Hepatocyte (in vitro differentiated cells): ENCODE results near the gene IRF2BPL. TPM values are rescaled to one million over a fixed set of nuclear protein-coding genes. Genes with fewer than 3 reads are reported as not detected.

Experiments
- DNase-seq: peaks from one replicate; pipeline ENCODE4 v3.0.0-alpha.2; 2016; ENCODE audit warnings: low spot score
- H2AFZ ChIP-seq: fragments of 200-600 bp; sonication (generic); 2 replicates; pipeline ENCODE4 v1.6.0; 2016; ENCODE audit warnings: antibody characterized with exemption, mild to moderate bottlenecking
- H3K27ac ChIP-seq: fragments of 200-600 bp; sonication (generic); 2 replicates; pipeline ENCODE4 v1.5.1; 2016; ENCODE audit warnings: mild to moderate bottlenecking
- H3K27me3 ChIP-seq: fragments of 200-600 bp; sonication (generic); 2 replicates; pipeline ENCODE4 v1.6.1; 2016
- H3K36me3 ChIP-seq: fragments of 200-600 bp; sonication (generic); replicated peaks from 2 replicates; pipeline ENCODE4 v1.5.1; 2016; ENCODE audit warnings: low read depth; ENCODE audit not compliant: insufficient read depth
- H3K4me1 ChIP-seq: fragments of 200-600 bp; sonication (generic); 2 replicates; pipeline ENCODE4 v1.5.1; 2016; ENCODE audit warnings: mild to moderate bottlenecking, moderate library complexity; ENCODE audit not compliant: insufficient read depth
- H3K4me2 ChIP-seq: fragments of 200-600 bp; sonication (generic); 2 replicates; pipeline ENCODE4 v1.6.0; 2016
- H3K4me3 ChIP-seq: fragments of 200-600 bp; sonication (generic); 2 replicates; pipeline ENCODE4 v1.5.1; 2016; ENCODE audit warnings: mild to moderate bottlenecking
- H3K79me2 ChIP-seq: fragments of 200-600 bp; sonication (generic); 2 replicates; pipeline ENCODE4 v1.6.0; 2017; ENCODE audit warnings: mild to moderate bottlenecking
- H3K9me2 ChIP-seq: fragments of 200-600 bp; sonication (generic); replicated peaks from 2 replicates; pipeline ENCODE4 v1.6.0; 2017; ENCODE audit warnings: mild to moderate bottlenecking; ENCODE audit not compliant: insufficient read depth
- H3K9me3 ChIP-seq: fragments of 200-600 bp; sonication (generic); 2 replicates; pipeline ENCODE4 v1.5.1; 2016; ENCODE audit warnings: low read depth, mild to moderate bottlenecking
- H4K20me1 ChIP-seq: fragments of 200-600 bp; sonication (generic); 2 replicates; pipeline ENCODE4 v1.6.0; 2016; ENCODE audit warnings: mild to moderate bottlenecking; ENCODE audit not compliant: insufficient read depth, poor library complexity, severe bottlenecking
- EZH2 ChIP-seq: fragments of 200-600 bp; sonication (generic); IDR thresholded peaks from 2 replicates; pipeline ENCODE4 v1.6.1; 2016; ENCODE audit warnings: antibody characterized with exemption, mild to moderate bottlenecking, borderline replicate concordance
- EZH2phosphoT487 ChIP-seq: fragments of 200-600 bp; sonication (generic); IDR thresholded peaks from one replicate; pipeline ENCODE4 v1.6.1; 2018; ENCODE audit warnings: antibody characterized with exemption, mild to moderate bottlenecking, low read depth, moderate library complexity; ENCODE audit not compliant: unreplicated experiment, severe bottlenecking
- WGBS: methylation state at CpG from one replicate; pipeline ENCODE4 v1.1.6; 2016; ENCODE audit warnings: low lambda C conversion rate; ENCODE audit errors: missing lambda C conversion rate; 5-methylcytosine and 5-hydroxymethylcytosine counted together
- polyA plus RNA-seq: library from polyadenylated mRNA; unstranded; fragments of >200 nt; fragmentation: Nextera tagmentation; extraction: Ambion mirVana; gene quantifications from 2 replicates; pipeline ENCODE4 v1.2.1, GENCODE V29; 2016
- total RNA-seq: library from RNA; depleted of rRNA; stranded (reverse); fragments of >200 nt; gene quantifications from 2 replicates; pipeline ENCODE4 v1.2.3, GENCODE V29; 2014
- TF ChIP-seq, protein P1 (sequence below): fragments of 200-600 bp; sonication (generic); IDR thresholded peaks from 2 replicates; pipeline ENCODE4 v1.5.1; 2016; ENCODE audit warnings: antibody characterized with exemption, mild to moderate bottlenecking; ENCODE audit not compliant: poor library complexity

Gene IRF2BPL
- total and polyA plus RNA-seq, 2 experiments from 2014 or later = 34.5 to 52.1 TPM

GRCh38 chr14:77043177-77043983, 14.9 kb upstream of the IRF2BPL start:
- H4K20me1 ChIP-seq = no peaks in the 10 kb centered on the region
- H3K36me3 ChIP-seq = no peaks in the 10 kb centered on the region
- WGBS = 47% methylated on average over 10 of the region's 10 CpGs
- TF ChIP-seq EZH2phosphoT487 (no peak), EZH2 (no peak)
- TF ChIP-seq, protein P1, sequence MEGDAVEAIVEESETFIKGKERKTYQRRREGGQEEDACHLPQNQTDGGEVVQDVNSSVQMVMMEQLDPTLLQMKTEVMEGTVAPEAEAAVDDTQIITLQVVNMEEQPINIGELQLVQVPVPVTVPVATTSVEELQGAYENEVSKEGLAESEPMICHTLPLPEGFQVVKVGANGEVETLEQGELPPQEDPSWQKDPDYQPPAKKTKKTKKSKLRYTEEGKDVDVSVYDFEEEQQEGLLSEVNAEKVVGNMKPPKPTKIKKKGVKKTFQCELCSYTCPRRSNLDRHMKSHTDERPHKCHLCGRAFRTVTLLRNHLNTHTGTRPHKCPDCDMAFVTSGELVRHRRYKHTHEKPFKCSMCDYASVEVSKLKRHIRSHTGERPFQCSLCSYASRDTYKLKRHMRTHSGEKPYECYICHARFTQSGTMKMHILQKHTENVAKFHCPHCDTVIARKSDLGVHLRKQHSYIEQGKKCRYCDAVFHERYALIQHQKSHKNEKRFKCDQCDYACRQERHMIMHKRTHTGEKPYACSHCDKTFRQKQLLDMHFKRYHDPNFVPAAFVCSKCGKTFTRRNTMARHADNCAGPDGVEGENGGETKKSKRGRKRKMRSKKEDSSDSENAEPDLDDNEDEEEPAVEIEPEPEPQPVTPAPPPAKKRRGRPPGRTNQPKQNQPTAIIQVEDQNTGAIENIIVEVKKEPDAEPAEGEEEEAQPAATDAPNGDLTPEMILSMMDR = no peak
- H3K9me2 ChIP-seq = no peaks in the 10 kb centered on the region
- no peak overlapping the region for H3K4me3 ChIP-seq
- peak overlapping the region; percentile 74 for H3K4me2 ChIP-seq
- H3K4me1 ChIP-seq = peaks cover 63% of the 10 kb centered on the region
- no peak for DNase-seq
- H3K79me2 ChIP-seq = no peaks in the 10 kb centered on the region
- no peaks in the 10 kb centered on the region for H3K27me3 ChIP-seq
- no peak overlapping the region for H2AFZ ChIP-seq
- no peaks in the 10 kb centered on the region for H3K9me3 ChIP-seq
- H3K27ac ChIP-seq = peak overlapping the region; percentile 96

DNA sequence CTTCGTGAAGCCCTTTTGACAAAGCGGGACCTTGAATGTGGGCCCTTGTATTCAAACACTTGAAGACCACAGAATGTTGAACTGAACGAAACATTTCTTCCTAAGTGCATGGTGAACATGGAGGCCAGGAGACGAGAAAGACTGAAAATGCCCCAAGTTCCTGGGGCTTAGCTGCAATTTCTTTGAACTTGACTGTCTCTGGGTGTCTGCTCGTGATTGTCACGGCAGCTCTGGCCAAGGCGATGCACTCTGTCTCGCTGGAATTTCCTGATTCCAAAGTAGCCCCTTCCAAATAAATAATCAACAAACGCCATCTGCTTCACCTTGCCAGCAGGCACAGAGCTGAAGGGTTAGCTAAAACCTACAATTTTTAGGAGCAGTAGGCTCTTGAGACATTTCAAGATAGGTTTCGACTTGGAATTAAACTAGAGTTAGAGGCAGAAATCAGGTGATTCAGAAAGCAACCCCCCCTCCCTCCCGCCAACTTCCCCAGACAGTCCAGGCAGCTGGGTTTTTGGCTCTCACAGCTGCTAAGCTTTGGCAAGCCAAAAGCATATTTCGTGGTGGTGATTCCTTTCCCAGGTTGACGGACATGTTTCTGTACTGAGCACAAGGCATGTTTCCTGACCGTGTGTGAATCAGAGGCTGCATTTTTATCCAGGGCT, 13.5 kb upstream of the IRF2BPL start:
- Histone ChIP-seq H3K27me3 (no peaks in the 10 kb centered on the region), H3K4me1 (peaks cover 77% of the 10 kb centered on the region), H3K36me3 (no peaks in the 10 kb centered on the region), H3K9me3 (no peaks in the 10 kb centered on the region), H2AFZ (no peak overlapping the region), H3K4me3 (no peak overlapping the region), H3K4me2 (peak overlapping the region; percentile 74), H4K20me1 (no peaks in the 10 kb centered on the region), H3K27ac (peak overlapping the region; percentile 96), H3K9me2 (no peaks in the 10 kb centered on the region), H3K79me2 (no peaks in the 10 kb centered on the region)
- 47% methylated on average over 14 of the region's 14 CpGs for WGBS
- TF ChIP-seq EZH2 = no peak
- DNase-seq = peak; percentile 59

GRCh38 chr14:77040741-77041653, 12.5 kb upstream of the IRF2BPL start:
- H3K27me3 ChIP-seq = no peaks in the 10 kb centered on the region
- H3K36me3 ChIP-seq = no peaks in the 10 kb centered on the region
- H3K9me3 ChIP-seq = no peaks in the 10 kb centered on the region
- no peaks in the 10 kb centered on the region for H3K79me2 ChIP-seq
- H3K4me3 ChIP-seq = no peak overlapping the region
- peaks cover 83% of the 10 kb centered on the region for H3K4me1 ChIP-seq
- peak overlapping the region; percentile 32 for H2AFZ ChIP-seq
- peak; percentile 68 for DNase-seq
- no peaks in the 10 kb centered on the region for H3K9me2 ChIP-seq
- no peaks in the 10 kb centered on the region for H4K20me1 ChIP-seq
- no peak for TF ChIP-seq EZH2
- peak overlapping the region; percentile 74 for H3K4me2 ChIP-seq
- peak overlapping the region; percentile 96 for H3K27ac ChIP-seq
- WGBS = 31% methylated on average over 23 of the region's 23 CpGs

DNA sequence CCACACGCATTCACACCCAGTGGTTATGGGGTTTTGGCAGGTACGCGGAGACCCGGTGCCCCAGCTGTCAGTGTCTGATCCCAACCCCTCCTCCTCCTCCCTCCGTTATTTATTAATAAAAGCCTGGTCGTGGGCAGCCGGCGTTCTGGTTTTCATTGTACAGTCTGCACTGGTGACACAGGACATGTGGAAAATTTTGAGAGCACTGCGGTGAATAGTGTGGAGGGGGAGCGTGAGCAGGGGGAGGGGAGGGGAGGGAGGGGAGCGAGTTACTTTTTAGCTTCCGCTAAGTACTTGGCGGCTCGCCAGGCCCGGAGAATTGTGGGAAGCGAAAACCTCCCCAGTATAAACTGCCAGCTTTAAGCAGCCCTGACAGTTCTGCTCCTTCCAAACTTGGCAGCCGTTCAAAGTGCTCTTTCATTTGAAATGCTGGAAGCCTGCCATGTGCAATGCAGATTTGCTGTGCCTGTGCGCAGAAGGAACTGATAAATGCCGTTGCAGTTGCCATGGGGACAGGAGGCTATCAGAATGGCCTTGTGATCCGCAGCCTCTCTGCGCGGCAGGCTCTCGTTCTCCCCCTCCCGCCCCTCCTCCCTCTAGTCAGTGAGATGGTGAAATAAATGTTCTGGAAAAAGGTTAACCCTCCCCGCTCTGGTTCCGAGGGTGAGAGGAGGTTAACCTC, 11.7 kb upstream of the IRF2BPL start:
- Histone ChIP-seq H2AFZ (peak overlapping the region; percentile 32), H3K4me2 (peak overlapping the region; percentile 74), H3K36me3 (no peaks in the 10 kb centered on the region), H3K79me2 (no peaks in the 10 kb centered on the region), H3K9me2 (no peaks in the 10 kb centered on the region), H3K9me3 (no peaks in the 10 kb centered on the region), H3K4me3 (peak overlapping the region; percentile 2), H3K27me3 (no peaks in the 10 kb centered on the region), H4K20me1 (no peaks in the 10 kb centered on the region), H3K27ac (peak overlapping the region; percentile 96), H3K4me1 (peaks cover 76% of the 10 kb centered on the region)
- no peak for TF ChIP-seq EZH2phosphoT487
- TF ChIP-seq, protein P1 = no peak
- TF ChIP-seq EZH2 = no peak
- 0% methylated on average over 23 of the region's 26 CpGs for WGBS
- DNase-seq = peak; percentile 99
